ENCODE measurements around the gene CD200.
A peak's percentile ranks its signal among the peaks of the same experiment; 100 is the strongest.

CD200 gene

GRCh38 chr3:112333002-112333380, at the start of gene CD200:
Gene CD200 (plus strand): TSS chr3:112333156. CDS start chr3:112333213, 57 bp downstream.
- peak; percentile 61 for DNase-seq (ENCODE audit: low spot score)

- no peak for DNase-seq (ENCODE audit: low spot score)
Observed at GRCh38 chr3:112289011-112289410, 43.9 kb upstream of the CD200 start.

GRCh38 chr3:112293368-112294321, 39.3 kb upstream of the CD200 start, which contains the start of gene SLC9C1:
Gene SLC9C1 (minus strand): TSS chr3:112294216. CDS start chr3:112286791, 7,425 bp downstream.
- DNase-seq (ENCODE audit: low spot score) = peak; percentile 70

GRCh38 chr3:112297714-112298113, 35.2 kb upstream of the CD200 start:
- DNase-seq (ENCODE audit: low spot score) = no peak

GRCh38 chr3:112298781-112299180, 34.2 kb upstream of the CD200 start:
- no peak for DNase-seq (ENCODE audit: low spot score)

GRCh38 chr3:112302150-112302830, 30.7 kb upstream of the CD200 start:
- DNase-seq (ENCODE audit: low spot score) = no peak

GRCh38 chr3:112302881-112303763, 29.8 kb upstream of the CD200 start:
- no peak for DNase-seq (ENCODE audit: low spot score)

- DNase-seq (ENCODE audit: low spot score) = no peak
Observed at GRCh38 chr3:112303764-112304325, 29.1 kb upstream of the CD200 start.

GRCh38 chr3:112304611-112305010, 28.3 kb upstream of the CD200 start:
- DNase-seq (ENCODE audit: low spot score) = no peak

GRCh38 chr3:112306825-112307224, 26.1 kb upstream of the CD200 start:
- DNase-seq (ENCODE audit: low spot score) = no peak

GRCh38 chr3:112307557-112307956, 25.4 kb upstream of the CD200 start:
- DNase-seq (ENCODE audit: low spot score) = no peak

GRCh38 chr3:112308151-112308911, 24.6 kb upstream of the CD200 start:
- no peak for DNase-seq (ENCODE audit: low spot score)

- DNase-seq (ENCODE audit: low spot score) = no peak
Observed at GRCh38 chr3:112314649-112315048, 18.3 kb upstream of the CD200 start.

- DNase-seq (ENCODE audit: low spot score) = no peak
Observed at GRCh38 chr3:112315791-112316190, 17.2 kb upstream of the CD200 start.

- DNase-seq (ENCODE audit: low spot score) = no peak
Observed at GRCh38 chr3:112319516-112320276, 13.3 kb upstream of the CD200 start.

GRCh38 chr3:112320691-112321090, 12.3 kb upstream of the CD200 start:
- no peak for DNase-seq (ENCODE audit: low spot score)

- DNase-seq (ENCODE audit: low spot score) = peak; percentile 38
Observed at GRCh38 chr3:112321867-112322652, 10.9 kb upstream of the CD200 start.

- DNase-seq (ENCODE audit: low spot score) = peak; percentile 77
Observed at GRCh38 chr3:112327371-112327951, 5.5 kb upstream of the CD200 start.

- no peak for DNase-seq (ENCODE audit: low spot score)
Observed at GRCh38 chr3:112331851-112332250, 1.1 kb upstream of the CD200 start.

Measured in LoVo (cell line).